GM19372 (cell line): ENCODE measurements around the gene ZFR2.

Experiments
- ATAC-seq: cut with Tn5 transposase; IDR thresholded peaks from one replicate; pipeline ENCODE4 v1.9.1; 2021; ENCODE audit warnings: mild to moderate bottlenecking, low read depth, moderate library complexity; ENCODE audit not compliant: unreplicated experiment

ZFR2 gene

GRCh38 chr19:3796358-3796757 lies 72.5 kb downstream of the ZFR2 start:
- ATAC-seq: no peak

GRCh38 chr19:3793799-3794198 lies 75.0 kb downstream of the ZFR2 start:
- ATAC-seq: no peak

GRCh38 chr19:3792114-3792513 lies 76.7 kb downstream of the ZFR2 start:
- no peak for ATAC-seq

DNA sequence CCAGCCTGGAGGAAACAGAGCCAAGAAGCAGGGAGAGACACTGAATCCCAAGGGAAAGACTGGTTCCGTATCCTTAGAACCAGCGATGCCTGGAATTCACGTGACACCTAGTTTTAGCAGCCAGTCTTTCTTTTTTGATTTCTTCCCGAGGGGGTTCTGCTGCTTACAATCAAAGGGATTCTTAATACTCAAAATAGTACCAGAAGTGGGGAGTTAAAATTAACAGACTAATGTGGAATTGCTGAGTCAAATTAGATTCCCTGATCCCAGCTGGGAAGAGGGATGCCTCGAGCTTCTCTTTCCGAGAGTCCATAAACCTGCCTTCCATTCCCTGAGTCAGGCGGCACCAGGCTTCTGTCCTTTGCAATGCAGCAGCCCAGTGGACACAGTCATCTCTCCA lies 77.9 kb downstream of the ZFR2 start:
- ATAC-seq: no peak

- ATAC-seq: no peak
Measured at GRCh38 chr19:3790209-3790734, 78.6 kb downstream of the ZFR2 start.

DNA sequence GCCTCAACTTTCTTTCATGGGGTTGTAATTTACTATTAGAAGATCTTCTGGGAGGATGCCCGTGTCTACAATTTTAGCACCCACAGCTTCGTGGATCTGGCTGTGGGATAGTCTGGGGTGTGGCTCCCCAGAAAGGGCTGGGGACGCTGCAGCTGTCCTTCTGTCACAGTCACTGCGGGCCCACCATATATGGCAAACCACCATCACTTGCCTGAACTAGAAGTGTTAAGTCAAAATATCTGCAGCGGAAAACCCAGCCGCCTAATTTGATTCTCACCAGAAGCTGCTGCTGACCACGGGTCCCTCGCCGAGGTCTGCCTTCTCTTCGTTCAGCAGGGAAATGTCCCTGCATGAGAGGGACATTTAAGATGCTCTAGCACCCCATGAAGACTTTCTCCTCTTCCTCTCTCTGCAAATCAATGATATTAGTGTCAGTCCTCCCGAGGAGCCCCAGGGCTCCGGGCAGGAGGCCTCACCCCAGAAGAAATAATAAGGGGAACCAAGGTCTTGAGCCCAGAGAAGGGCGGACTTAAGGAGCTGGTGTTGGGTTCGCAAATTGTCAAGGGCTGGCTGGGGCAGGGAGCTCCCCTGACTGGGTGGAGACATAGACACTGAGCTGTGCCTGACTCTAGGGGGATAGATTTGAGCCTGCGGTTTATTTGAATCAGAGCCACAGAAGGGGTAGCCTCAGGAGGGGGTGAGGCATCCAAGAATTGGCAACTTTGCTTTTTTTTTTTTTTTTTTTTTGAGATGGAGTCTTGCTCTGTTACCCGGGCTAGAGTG lies 79.7 kb downstream of the ZFR2 start:
- ATAC-seq: no peak

- ATAC-seq: no peak
Measured at GRCh38 chr19:3785938-3786824, 82.7 kb downstream of the ZFR2 start, which contains the start of gene MATK. MATK (minus strand) TSS chr19:3786381; CDS start chr19:3785135, 1,246 bp downstream.

GRCh38 chr19:3785451-3785937 lies 83.3 kb downstream of the ZFR2 start:
- ATAC-seq: no peak

GRCh38 chr19:3784607-3785450 lies 84.0 kb downstream of the ZFR2 start:
- no peak for ATAC-seq

DNA sequence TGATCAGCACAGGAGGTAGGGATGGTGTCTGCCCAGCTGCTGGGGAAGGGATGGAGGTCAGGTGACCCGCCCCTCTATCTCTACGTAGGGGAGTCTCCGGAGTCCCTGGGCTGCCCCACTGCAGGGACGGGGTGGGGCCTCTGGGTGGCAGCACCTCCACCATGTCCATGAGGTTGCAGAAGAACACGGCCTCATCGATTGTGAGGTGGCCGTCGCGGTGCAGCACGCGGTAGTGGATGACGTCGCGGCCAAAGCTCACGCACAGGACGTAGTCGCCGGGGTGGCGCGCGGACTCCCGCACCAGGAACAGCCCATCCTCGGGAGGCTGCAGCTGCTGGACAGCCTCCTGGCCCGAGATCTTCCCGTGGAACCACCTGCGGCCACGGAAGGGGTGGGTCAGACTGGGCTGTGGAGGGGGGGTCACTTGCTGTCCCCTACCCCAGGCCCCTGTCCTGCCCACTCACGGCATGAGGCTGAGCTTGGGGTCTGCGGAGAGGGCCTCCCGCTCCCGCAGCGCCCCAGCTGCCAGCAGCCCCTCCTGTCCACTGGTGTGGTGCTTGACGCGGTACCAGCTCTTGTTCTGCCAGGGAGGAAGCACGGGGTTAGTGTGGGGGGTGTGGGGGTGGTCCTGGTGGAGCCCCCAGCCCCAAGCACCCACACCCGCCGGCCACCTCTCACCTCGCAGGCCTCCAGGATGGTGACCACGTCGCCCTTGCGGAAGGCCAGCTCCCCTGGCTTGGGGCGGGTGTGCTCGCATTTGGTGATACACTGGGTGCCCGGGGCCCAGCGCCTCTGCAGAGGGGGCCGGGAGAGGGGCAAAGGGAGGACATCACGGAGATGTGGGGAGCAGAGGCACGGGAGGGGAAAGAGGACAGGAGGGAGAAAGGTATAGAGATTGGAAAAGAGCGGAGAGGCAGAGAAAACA lies 84.9 kb downstream of the ZFR2 start:
- no peak for ATAC-seq

DNA sequence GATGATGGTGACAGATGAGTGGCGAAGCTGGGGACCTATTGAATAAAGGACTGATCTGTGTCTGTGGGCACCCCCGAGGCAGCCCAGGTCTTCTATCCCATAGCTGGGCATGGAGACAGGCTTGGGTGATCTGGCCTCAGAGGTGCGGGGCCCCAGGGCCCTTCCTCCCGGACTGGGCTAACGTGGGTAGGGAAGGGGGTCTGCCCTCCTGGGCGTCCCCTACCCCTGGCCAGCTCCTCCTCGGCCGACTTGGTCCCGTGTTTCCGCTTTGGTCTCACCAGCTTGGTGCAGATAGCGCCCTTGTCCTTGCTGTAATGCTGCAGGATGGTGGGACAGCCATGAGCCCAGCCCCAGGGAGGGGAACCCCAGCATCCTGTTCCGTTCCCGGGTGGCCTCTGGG lies 85.9 kb downstream of the ZFR2 start:
- ATAC-seq: no peak

DNA sequence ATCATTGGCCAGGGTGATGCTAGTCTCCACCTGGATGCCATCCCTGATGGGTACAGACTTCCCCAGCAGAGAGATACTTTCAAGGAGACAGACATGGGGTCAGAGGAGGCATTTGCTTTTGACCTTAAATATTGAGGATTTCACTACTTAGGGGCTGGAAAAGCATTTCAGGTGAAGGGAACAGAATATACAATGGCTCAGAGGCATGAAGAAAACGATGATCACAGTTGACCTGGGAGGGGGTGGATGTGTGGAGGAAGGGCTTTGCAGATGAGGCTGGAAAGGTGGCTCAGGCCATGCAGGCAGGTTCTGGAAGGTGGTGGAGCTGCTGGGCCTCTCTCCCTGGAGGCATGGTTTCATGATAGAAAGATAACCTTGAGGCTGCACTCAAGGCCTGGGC lies 86.5 kb downstream of the ZFR2 start:
- no peak for ATAC-seq

- ATAC-seq: no peak
Measured at GRCh38 chr19:3781603-3782002, 87.2 kb downstream of the ZFR2 start.

DNA sequence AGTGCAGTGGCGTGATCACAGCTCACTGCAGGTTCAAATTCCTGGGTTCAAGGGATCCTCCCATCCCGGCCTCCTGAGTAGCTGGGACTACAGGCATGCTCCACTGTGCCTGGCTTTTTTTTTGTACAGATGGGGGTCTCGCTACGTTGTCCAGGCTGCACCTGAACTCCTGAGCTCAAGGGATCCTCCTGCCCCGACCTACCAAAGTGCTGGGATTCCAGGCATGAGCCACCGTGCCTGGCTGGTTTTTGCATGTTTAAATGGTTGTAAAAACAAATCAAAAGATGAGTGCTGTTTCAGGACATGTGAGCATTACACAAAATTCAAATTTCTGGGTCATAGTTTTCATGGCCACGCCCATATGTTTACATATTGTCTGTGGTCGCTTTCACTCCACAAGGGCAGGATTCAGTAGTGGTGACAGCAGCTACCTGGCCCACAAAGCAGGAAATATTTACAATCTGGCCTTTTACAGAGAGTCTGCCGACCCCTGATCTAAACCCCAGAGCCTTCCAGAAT lies 88.0 kb downstream of the ZFR2 start:
- no peak for ATAC-seq

GRCh38 chr19:3778899-3779723 lies 89.7 kb downstream of the ZFR2 start:
- ATAC-seq: no peak

DNA sequence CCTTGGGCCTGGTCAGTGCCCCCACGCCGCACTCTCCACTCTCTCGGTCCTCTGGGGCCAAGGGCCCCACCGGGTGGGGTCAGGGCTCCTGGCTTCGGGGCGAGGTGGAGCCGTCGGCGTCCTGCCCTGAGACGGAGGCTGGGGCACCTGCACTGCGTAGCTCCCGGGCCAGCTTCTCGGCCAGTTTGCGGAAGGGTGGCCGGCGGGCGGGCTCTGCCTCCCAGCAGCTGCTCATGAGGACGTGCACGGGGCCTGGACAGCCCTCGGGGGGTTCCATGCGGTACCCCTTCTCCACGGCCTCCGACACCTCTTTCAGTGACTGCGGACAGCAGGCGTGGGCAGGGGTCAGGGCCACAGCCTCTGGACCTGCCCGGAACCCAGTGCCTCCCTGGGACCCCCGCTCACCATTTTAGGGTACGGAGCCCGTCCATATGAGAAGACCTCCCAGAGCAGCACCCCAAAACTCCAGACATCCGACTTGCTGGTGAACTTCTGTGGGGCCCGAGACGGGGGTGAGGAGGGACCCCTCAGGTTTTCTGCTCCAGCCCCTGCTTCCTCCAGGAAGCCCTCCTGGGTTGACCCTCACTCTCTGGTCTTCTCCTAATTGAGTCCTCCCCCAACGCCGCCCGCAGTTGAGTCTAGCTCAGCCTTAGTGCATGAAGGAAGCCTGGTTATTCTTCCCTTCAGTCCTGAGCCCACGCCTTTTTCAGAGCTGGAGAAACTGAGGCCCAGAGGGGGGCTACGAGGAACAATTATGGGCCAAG lies 90.6 kb downstream of the ZFR2 start:
- no peak for ATAC-seq

DNA sequence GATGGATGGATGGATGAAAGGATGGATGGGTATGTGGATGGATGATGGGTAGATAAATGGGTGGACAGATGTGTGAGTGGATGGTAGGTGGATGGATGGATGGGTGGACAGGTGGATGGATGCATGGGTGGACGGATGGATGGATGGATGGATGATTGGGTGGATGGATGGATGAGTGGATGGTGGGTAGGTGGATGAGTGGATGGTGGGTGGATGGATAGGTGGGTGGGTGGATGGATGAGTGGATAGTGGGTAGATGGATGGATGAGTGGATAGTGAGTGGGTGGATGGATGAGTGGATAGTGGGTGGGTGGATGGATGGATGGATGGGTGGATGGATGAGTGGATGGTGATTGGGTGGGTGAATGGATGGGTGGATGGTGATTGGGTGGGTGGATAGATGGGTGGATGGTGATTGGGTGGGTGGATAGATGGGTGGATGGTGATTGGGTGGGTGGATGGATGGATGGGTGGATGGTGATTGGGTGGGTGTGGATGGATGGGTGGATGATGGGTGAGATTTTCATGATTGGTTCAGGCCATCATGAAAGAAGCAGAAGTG lies 92.3 kb downstream of the ZFR2 start:
- ATAC-seq: no peak
